Occipital lobe (tissue), 3 donors: ENCODE measurements around the gene PPP4R1. TPM values are rescaled to one million over a fixed set of nuclear protein-coding genes. Genes with fewer than 3 reads are reported as not detected.

Experiments used
- DNase-seq: peaks from one replicate; lab custom pipeline; 2025; lab: John Stamatoyannopoulos, UW
- small RNA-seq: library from RNA; depleted of rRNA; stranded (forward); fragments of <200 nt; gene quantifications from one replicate; pipeline ENCODE3, GENCODE V24; 2014
- total RNA-seq: library from RNA; depleted of rRNA; stranded (reverse); fragments of >200 nt; gene quantifications from one replicate; pipeline ENCODE4 v1.2.3, GENCODE V29; 2014

PPP4R1 gene
- total RNA-seq, 1 donor from 2014 or later: 149 TPM

DNA sequence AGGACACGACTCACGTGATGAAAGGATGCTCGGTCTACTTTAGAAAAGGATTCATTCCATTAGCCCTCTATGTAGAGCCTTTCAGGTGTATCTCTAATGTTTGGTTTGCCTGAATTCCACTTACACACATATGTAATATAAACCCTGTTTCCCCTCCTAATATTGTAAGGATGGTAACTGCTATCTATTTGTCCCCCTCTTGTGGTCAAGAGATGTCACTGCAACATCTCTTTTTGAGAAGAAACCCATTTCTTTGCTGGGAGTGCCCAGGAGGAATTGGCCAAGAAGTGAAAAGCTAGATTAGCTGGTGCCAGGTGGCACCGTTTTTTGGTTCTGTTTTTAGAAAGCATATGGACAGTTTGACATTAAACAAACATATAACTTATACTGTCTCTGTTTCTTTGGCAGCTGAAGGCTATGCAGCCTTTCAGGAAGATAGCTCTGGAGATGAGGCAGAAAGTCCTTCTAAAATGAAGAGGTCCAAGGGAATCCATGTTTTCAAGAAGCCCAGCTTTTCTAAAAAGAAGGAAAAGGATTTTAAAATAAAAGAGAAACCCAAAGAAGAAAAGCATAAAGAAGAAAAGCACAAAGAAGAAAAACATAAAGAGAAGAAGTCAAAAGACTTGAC, 97.8 kb downstream of the PPP4R1 start:
- no peak for DNase-seq

DNA sequence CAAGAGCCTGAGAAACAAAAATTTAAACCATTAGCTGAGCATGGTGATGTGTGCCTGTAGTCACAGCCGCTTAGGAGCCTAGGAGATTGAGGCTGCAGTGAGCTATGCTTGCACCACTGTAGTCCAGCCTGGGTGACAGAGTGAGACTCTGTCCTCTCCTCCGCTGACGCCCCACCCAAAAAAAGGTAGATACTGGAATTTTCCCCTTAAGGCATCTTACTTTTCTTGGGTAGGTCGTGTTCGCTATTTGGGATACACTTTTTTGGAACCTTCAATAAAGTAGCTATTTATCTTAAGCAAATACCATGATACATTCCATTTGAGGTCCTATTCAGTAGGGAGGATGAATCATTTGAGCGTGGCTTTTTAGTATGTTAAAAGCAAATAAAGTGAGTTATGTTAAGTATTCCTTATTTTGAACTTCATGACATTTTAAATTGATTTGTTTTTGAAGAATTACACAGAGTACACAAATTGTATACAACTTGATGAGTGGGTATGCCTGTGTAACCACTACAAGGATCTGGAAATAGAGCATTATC, 100.3 kb downstream of the PPP4R1 start:
- no peak for DNase-seq

DNA sequence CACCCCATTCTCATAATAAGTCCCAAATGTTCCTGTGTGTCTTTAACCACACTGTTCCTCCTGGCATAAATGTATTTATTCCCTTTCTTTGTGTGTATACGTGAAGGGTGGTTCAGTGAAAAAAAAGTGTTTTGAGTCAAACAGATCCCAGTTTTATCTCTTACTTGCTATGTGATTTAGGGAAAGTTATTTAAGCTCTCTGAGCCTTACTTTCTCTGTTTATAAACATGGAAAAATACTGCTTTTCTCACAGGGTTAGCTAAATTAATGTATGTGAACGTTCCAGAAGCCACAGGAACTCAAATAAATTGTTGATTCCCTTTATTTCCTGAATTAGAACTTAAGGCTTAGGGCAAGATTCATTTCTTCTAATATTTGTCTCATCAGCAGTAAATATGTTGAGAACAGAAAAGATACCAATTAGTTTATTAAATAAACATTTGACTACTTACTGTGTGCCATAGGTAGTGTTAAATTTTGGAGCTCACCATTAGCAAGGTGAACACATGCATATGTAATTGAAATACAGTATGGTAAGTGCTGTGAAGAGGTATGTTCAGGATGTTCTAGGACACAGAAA, 105.8 kb downstream of the PPP4R1 start:
- DNase-seq: no peak

DNA sequence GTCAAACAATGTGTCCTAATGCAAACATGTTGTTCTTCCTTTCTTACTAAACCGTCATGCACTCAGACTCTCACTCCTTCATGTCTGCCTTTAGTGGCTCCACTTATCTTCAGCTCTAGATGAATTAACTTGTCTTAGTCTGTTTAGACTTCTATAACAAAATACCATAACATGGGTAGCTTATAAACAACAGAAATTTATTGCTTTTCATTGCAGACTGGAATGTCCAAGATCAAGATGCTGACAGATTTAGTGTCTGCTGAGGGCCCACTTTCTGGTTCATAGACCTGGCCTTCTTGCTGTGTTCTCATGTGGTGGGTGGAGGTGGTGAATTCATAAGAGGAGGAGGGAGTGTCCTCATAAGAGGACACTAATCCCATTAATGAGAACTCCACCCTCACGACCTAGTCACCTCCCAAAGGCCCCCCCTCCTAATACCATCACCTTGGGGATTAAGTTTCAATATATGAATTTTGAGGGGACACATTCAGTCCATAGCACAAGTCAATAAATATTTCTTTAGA, 106.7 kb downstream of the PPP4R1 start:
- no peak for DNase-seq

DNA sequence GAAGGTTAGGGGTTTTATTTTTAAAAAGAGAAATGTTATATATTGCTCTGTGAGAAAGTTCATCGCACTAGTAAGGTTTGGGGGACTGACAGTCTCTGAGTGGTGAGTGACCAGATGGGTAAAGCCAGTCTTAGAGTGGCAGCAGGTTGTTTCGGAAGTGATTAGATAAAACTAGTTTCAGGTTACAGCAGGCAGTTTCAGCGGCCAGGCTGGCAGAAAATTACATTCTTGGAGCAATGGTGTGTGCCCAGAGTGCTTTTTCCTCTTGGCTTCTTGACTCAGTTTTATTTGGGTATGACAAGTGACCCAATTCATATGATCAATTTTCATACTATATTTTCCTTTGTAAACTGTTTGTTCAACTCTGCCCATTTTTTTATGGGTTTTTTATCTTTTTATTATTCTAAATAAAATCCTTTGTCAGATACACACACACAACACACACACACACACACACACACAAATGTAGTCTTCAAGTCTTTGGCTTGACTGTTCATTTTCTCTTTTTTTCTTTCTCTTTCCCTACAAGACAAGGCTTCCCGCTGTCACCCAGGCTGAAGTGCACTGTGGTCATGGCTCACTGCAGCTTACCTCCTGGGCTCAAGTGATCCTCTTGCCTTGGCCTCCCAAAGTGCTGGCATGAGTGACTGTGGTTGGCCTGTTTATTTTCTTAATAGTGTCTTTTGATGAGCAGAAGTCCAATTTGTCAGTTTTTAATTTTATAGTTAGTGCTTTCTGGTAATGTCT, 108.1 kb downstream of the PPP4R1 start:
- DNase-seq: no peak

Small RNA genes within 50 kb of the gene (small RNA-seq; reads per million reads assigned to genes)
- gene RNU2-27P (not detected), gene RNU6-903P (not detected)

Other genes with a start within 250 kb of the PPP4R1 start
- gene RALBP1, start 139.0 kb downstream of the PPP4R1 start, total RNA-seq: 34.0 TPM
- 27.6 TPM for gene RAB31, start 93.7 kb upstream of the PPP4R1 start, total RNA-seq